GM18508 (cell line): Measurements from ENCODE around the gene KRTAP4-5.
"Not testable (repeated sequence)": the region's sequence is repeated elsewhere in the genome, so short reads cannot be mapped to it uniquely, and the experiment has no call there.

ENCODE experiments used
- ATAC-seq: cut with Tn5 transposase; IDR thresholded peaks from one replicate; pipeline ENCODE4 v1.9.1; 2021; ENCODE audit warnings: moderate number of reproducible peaks; ENCODE audit not compliant: insufficient read depth, unreplicated experiment

Gene KRTAP4-5

DNA sequence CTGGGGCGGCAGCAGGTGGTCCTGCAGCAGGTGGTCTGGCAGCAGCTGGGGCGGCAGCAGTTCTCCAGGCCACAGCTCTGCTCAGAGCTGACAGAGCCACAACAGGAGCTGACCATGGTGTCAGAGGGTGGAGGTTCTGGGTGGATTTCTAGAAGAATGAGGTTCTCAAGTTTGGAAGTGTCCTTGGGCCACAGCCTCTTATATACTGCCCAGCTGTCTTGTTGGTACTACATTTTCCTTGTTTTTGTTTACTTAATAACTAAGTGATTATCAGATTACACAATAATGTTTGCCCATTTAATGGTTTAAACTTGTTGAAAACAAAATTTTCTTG lies at the start of gene KRTAP4-5:
Gene KRTAP4-5, minus strand, starts transcription at position 174 of the 334 bp plus-strand sequence. Its CDS starts 58 bp downstream, at position 116.
- no peak for ATAC-seq

DNA sequence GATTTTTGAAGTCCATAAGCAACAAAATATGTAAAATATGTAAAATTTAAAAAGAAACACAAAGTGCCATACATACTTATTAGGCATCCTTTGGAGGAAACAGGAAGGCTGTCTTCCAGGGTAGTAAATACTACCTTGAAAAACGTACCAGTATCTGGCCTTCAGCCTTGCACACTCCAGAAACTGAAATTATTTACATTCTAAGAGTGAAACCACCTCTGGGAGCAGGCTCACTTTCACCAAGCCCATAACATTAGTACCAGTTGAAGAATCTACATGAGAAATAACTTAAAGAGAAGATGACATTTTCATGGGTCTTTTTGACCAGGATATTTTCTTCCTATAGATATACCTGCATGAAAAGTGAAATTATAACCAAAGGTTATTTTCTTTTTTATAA lies 46.4 kb upstream of the KRTAP4-5 start:
- no peak for ATAC-seq

DNA sequence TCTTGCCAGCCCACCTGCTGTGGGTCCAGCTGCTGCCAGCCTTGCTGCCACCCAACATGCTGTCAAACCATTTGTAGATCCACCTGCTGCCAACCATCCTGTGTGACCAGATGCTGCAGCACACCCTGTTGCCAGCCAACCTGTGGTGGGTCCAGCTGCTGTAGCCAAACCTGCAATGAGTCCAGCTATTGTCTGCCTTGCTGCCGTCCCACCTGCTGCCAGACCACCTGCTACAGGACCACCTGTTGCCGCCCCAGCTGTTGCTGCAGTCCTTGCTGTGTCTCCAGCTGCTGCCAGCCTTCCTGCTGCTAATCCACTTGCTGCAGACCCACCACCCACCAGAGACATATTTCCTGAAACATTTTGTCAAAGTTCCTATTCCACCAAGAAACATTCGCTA lies 40.7 kb upstream of the KRTAP4-5 start:
- no peak for ATAC-seq

DNA sequence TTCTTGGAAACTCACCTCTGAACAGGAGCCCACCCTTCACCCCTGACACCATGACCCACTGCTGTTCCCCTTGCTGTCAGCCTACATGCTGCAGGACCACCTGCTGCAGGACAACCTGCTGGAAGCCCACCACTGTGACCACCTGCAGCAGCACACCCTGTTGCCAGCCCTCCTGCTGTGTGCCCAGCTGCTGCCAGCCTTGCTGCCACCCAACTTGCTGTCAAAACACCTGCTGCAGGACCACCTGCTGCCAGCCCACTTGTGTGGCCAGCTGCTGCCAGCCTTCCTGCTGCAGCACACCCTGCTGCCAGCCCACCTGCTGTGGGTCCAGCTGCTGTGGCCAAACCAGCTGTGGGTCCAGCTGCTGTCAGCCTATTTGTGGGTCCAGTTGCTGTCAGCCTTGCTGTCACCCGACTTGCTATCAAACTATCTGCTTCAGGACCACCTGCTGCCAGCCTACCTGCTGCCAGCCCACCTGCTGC lies 40.3 kb upstream of the KRTAP4-5 start, which contains the start of gene KRTAP9-1:
Gene KRTAP9-1, plus strand, starts transcription at position 51 of the 482 bp plus-strand sequence. Its CDS starts 0 bp downstream, at position 51.
- ATAC-seq, result not testable (repeated sequence)

DNA sequence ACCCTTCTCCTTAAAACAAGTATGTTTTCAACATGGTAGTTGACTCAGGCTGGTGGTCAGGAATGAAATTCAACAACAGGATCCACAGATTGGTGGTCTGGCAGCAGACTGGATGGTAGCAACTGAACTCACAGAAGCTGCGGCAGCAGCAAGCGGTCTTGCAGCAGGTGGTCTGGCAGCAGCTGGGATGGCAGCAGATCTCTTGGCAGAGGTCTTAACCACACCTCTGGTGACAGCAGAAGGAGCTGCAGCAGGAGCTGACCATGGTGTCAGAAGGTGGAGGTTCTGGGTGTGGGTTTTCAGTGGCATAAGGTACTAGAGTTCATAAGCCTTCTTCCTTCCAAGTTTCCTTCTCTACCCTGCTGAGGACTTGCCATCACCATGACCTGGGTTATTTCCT lies 37.2 kb upstream of the KRTAP4-5 start:
- ATAC-seq, result no peak

DNA sequence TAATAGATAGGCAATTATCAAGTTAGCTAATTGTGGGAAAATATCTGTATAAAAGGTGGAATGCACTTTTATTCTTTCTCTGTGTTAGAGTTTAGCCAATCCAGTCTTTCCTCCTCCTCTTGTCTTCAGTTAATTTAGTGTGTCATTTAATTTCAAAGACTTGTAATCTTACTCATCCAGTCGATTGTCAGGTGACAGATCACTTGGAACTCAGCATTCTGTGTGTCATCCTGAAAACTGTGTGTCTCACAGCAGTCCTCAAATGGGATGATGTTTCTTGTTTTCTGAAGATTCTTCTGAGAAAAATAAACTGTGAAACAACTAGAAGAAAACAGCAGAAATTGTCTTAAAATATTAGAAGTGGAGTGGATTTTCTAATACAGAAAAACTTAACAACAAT lies 35.4 kb upstream of the KRTAP4-5 start:
- no peak for ATAC-seq

DNA sequence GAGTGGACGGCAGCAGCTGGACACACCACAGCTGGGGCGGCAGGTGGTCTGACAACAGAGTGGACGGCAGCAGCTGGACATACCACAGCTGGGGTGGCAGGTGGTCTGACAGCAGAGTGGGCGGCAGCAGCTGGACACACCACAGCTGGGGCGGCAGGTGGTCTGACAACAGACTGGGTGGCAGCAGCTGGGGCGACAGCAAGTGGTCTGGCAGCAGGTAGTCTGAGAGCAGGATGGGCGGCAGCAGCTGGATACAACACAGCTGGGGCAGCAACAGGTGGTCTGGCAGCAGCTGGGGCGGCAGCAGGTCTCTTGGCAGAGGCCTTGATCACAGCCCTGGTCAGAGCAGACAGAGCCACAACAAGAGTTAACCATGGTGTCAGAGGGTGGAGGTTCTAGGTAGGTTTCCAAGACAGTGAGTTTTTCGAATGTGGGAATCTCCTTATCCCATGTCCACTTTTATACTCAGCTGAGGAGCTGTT lies 34.9 kb upstream of the KRTAP4-5 start, which contains the start of gene KRTAP4-1:
Gene KRTAP4-1, minus strand, starts transcription at position 432 of the 482 bp plus-strand sequence. Its CDS starts 57 bp downstream, at position 375.
- no peak for ATAC-seq

DNA sequence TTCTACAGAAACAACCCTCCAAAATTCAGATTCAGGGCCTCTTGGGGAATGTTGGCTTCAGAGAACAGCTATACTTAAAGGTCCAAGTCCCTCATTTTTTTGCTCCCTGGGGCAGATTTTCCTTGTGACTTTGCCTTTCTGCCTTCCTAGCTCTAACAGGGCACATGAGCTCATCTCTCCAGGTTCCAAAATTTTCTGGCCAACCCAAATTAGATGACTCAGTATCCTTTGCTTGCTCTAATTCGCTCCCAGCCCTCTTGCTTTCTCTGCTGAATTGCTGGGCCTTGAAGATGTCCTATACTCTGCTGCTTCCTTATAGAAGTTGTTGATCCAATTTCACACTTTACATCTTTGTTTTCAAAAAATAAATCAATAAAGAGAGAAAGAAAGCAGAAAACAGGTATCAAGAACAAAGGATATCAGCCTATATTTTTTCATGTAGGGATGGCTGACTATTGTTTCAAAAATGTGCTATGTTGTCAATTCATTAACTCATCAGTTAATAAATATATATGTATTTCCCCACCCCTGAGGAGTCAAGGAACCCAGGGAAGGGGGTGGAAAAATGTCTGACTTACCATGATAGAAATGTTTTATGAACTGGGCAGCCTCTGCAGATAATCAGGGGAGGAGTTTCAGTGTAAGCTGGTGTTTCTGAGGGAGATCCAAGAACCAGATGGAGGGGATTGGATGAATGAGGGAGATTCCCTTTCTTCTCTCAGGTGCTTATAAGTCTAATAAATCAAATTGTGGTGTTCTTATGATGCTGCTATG lies 29.4 kb upstream of the KRTAP4-5 start:
- no peak for ATAC-seq

DNA sequence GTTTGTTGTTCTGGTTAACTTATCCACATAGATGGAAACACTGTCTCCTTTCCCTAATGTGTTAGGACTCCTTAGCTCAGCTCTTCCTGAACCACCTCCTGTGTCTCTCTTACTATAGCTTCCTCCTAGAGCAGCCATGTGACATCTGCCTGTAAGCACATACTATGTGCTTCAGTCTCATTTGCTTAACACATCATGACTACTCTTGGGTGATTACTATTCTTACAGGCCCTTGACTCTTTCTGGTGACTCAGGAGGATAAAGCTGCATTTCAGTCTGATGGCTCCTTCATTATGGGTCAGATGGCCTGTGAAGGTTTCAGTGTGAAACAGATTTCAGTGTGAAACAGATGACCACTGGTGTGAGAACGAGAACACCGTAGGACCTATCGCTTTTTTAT lies 28.7 kb upstream of the KRTAP4-5 start:
- ATAC-seq, result no peak

DNA sequence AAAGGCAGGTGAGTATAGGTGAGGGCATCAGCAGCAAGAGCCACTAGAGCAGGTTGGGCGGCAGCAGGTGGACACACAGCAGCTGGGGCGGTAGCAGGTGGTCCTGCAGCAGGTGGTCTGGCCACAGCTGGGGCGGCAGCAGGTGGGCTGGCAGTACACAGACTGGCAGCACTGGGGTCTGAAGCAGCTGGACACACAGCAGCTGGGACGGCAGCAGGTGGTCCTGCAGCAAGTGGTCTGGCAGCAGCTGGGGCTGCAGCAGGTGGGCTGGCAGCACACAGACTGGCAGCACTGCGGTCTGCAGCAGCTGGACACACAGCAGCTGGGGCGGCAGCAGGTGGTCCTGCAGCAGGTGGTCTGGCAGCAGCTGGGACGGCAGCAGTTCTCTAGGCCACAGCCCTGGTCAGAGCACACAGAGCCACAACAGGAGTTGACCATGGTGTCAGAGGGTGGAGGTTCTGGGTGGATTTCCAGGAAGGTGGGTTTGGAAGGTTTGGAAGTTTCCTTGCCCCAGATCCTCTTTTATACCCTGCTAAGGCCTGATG lies 28.2 kb upstream of the KRTAP4-5 start, which contains the start of gene KRTAP4-2:
Gene KRTAP4-2, minus strand, starts transcription at position 495 of the 545 bp plus-strand sequence. Its CDS starts 57 bp downstream, at position 438.
- ATAC-seq, result no peak

DNA sequence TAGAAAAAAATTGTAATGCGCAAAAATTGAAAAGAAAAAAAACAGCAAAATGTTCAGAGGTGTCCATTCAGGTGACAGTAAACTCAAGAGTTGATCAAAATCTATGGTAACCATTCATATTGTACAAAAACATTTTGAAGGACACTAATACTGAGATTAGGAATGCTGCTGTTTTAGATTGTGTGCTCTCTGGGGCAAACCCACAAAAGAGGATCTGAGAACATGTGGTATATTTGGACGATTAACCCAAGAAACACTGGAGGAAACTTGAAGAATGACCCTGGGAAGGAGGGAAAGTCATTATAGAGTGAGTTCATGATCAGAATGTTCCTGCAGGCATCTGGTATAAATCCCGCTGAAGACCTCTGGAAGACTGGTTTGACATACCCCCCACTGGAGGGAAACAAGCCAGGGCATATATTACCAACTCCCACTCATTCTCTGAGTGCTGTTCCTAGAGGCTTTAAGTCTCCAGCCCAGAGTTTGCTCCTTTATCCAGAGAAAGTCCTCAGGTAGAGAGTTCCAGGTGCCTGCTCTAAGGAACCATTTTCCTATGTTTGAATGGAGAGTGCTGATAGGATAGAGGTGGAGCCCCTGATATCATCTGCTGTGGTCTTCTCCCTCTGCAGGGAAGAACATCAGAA lies 27.2 kb upstream of the KRTAP4-5 start:
- ATAC-seq, result no peak

DNA sequence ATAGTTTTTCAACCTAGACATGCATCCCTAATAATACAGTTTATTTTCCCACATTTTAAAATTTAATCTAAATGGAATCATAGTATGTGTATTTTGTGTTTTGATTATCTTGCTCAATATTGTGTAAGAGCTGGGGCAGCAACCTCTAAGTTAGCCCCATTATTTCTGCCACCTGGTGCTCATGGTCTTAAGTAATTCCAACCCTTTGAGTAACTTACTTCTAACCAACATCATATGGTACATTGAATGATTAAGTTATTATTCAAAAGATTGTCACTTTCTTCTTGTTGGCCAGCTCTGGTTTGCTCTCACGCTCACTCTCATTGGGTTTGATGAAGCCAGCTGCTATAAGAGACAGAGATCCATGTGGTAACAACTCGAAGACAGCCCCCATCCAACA lies 22.3 kb upstream of the KRTAP4-5 start:
- no peak for ATAC-seq

DNA sequence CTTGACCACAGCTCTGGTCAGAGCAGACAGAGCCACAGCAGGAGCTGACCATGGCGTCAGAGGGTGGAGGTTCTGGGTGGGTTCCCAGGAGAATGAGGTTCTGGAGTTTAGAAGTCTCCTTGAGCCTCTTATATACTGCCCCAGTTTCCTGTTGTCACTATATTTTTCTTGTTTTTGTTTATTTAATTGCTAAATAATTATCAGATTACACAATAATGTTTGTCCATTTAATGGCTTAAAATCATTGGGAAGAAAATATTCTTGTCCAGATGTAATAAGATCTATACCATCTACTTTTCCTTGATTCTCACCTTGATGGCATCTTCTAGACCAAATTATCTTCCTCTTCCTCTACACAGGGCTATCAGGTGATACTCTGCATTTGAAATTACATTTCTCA lies 18.5 kb upstream of the KRTAP4-5 start, which contains the start of gene KRTAP4-3:
Gene KRTAP4-3, minus strand, starts transcription at position 101 of the 400 bp plus-strand sequence. Its CDS starts 49 bp downstream, at position 52.
- no peak for ATAC-seq

DNA sequence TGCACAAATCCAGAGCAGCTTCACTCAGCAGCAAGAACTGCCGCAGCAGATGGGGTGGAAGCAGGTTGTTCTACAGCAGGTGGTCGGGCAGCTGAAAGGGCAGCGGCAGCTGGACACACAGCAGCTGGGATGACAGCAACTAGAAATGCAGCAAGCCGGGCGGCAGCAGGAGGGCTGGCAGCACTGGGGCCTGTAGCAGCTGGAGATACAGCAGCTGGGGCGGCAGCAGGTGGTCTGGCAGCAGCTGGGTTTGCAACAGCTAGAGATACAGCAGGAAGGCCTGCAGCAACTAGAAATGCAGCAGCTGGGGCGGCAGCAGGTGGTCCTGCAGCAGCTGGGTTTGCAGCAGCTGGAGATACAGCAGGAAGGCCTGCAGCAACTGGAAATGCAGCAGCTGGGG lies 17.9 kb upstream of the KRTAP4-5 start:
- ATAC-seq, result no peak

DNA sequence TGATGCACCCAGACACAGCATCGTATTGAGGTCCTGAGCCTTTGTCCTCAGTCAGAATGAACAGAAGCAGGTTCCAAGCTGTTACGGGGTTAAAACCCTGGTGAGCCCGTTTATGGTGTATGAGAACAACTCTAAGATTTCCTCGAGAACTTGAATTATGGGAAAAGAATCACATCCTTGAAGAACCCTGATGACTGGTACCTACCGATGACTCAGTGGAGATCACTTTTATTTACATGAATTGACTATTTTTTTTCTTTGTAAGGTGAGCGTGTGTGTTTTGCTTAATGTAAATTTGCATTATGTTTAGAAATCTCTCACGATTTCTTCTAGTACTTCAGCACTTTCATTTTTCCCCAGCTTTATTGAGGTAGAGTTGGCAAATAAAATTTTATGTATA lies 14.2 kb upstream of the KRTAP4-5 start:
- no peak for ATAC-seq

DNA sequence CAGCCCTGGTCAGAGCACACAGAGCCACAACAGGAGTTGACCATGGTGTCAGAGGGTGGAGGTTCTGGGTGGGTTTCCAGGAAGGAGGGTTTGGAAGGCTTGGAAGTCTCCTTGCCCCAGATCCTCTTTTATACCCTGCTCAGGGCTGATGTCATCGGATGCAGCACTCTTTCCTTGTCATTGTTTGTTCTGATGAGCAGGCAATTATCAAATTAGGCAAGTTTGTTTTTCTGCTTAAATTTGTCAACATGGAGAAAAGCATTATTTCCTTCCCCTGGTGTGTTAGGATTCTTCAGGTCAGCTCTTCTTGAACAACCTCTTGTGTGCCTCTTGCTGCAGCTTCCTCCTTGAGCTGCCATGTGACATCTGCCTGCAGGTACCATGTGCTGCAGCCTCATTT lies 11.0 kb upstream of the KRTAP4-5 start, which contains the start of gene KRTAP4-4:
Gene KRTAP4-4, minus strand, starts transcription at position 101 of the 400 bp plus-strand sequence. Its CDS starts 57 bp downstream, at position 44.
- ATAC-seq, result no peak

DNA sequence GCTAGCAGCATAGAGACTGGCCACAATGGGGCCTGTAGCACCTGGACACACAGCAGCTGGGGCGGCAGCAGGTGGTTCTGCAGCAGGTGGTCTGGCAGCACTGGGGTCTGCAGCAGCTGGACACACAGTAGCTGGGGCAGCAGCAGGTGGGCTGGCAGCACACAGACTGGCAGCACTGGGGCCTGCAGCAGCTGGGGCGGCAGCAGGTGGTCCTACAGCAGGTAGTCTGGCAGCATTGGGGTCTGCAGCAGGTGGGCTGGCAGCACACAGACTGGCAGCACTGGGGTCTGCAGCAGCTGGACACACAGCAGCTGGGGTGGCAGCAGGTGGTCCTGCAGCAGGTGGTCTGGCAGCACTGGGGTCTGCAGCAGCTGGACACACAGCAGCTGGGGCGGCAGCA lies 10.6 kb upstream of the KRTAP4-5 start:
- ATAC-seq, result not testable (repeated sequence)

DNA sequence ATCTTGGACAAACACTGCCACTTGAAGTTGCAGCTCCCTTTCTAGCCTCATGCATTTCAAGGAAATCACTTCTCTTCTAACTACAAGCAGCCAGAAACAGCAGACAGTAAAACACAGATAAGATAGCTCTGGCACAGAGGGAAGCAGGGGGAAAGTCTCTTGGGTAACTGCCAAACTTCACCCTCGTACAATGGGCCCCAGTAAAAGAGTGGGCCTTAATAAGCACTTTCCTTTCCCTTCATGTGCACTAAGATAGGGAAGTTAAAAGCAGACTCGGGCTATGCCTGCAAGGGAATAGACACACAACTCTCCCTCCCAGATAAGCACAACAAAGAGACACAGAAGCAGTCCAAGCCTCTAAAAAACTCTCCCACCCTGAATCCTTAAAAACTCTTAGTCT lies 4.2 kb upstream of the KRTAP4-5 start:
- ATAC-seq, result no peak

DNA sequence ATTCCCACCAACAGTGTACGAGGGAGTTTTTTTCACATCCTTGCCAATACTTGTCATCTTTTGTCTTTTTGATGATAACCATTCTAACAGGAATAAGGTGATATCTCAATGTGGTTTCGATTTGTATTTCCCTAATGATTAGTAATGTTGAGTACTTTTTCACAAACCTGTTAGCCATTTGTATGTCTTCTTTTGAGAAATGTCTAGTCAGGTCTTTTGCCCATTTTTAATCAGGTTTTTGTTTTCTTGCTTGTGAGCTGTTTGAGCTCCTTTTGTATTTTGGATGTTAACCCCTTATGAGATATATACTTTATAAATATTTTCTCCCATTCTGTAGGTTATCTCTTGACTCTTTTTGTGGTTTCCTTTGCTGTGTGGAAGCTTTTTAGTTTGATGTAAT lies 1.9 kb upstream of the KRTAP4-5 start:
- no peak for ATAC-seq

DNA sequence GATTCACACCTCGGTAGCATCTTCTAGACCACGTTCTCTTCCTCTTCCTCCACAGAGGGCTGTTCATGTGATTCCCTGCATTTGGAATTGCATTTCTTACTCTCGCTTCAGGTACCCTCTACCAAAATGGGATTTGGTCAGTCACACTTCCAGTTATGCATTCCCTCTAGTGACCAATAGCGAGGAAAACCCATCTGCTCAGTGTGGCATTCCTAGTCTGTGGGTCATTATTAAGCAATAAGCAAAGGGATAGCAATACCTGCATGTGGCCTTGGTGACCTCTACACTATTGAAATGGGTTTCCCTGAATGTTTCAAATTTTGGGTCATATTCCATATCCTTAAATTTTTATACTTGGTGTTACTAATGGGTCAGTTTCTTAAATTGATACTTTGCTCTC lies 401 bp upstream of the KRTAP4-5 start:
- no peak for ATAC-seq
